Spleen (tissue), 11 donors: Measurements from ENCODE around the gene ANKS1B. TPM values are rescaled to one million over a fixed set of nuclear protein-coding genes. Genes with fewer than 3 reads are reported as not detected.

Experiments
- DNase-seq: peaks from one replicate; pipeline ENCODE4 v3.0.0-alpha.2; 2020
- H3K27ac ChIP-seq, 8 donors: fragments of 200-600 bp; sonication (generic) in 7 of 8; 1 replicate in 4 of 8; 2 replicates in 4 of 8; pipeline versions ENCODE4 v1.5.0 to v1.8.0; 2016 to 2021; ENCODE audit warnings: inconsistent platforms in 4 of 8, mild to moderate bottlenecking in 4 of 8, moderate library complexity in 1 of 8
- H3K27me3 ChIP-seq, 7 donors: fragments of 200-600 bp; sonication (generic) in 6 of 7; replicated peaks in 1 of 7; 1 replicate in 4 of 7; 2 replicates in 3 of 7; pipeline versions ENCODE4 v1.5.0 to v1.8.0; 2016 to 2021; ENCODE audit warnings: inconsistent platforms in 3 of 7, mild to moderate bottlenecking in 1 of 7
- H3K36me3 ChIP-seq, 6 donors: fragments of 200-600 bp; sonication (generic) in 5 of 6; 1 replicate in 4 of 6; 2 replicates in 2 of 6; pipeline versions ENCODE4 v1.5.0 to v1.8.0; 2016 to 2021; ENCODE audit warnings: inconsistent platforms in 2 of 6
- H3K4me1 ChIP-seq, 6 donors: fragments of 200-600 bp; sonication (generic) in 5 of 6; 1 replicate in 3 of 6; 2 replicates in 3 of 6; pipeline versions ENCODE4 v1.5.0 to v1.8.0; 2016 to 2021; ENCODE audit warnings: inconsistent platforms in 3 of 6
- H3K4me3 ChIP-seq, 8 donors: fragments of 200-600 bp; sonication (generic) in 7 of 8; 1 replicate in 4 of 8; 2 replicates in 4 of 8; pipeline versions ENCODE4 v1.5.0 to v1.8.0; 2016 to 2021; ENCODE audit warnings: inconsistent platforms in 4 of 8, mild to moderate bottlenecking in 4 of 8, moderate library complexity in 2 of 8
- H3K9me3 ChIP-seq, 8 donors: fragments of 200-600 bp; sonication (generic) in 7 of 8; 1 replicate in 4 of 8; 2 replicates in 4 of 8; pipeline versions ENCODE4 v1.5.0 to v1.8.0; 2016 to 2021; ENCODE audit warnings: inconsistent platforms in 4 of 8
- CTCF ChIP-seq, 11 experiments: fragments of 200-600 bp in 7 of 11; fragments of 450-650 bp in 4 of 11; sonication (generic) in 4 of 11; IDR thresholded peaks in 8 of 11; conservative IDR thresholded peaks in 3 of 11; 1 replicate in 7 of 11; 2 replicates in 4 of 11; pipeline versions ENCODE4 v1.4.0 to v1.8.0; 2016 to 2021; ENCODE audit warnings: antibody characterized with exemption in 11 of 11, inconsistent platforms in 4 of 11, mild to moderate bottlenecking in 1 of 11
- POLR2A ChIP-seq, 3 donors: fragments of 450-650 bp; IDR thresholded peaks; one replicate each; pipeline ENCODE4 v1.5.1; 2017; ENCODE audit warnings: antibody characterized with exemption in 3 of 3, mild to moderate bottlenecking in 1 of 3
- POLR2AphosphoS5 ChIP-seq, 3 donors: sonication (generic); formaldehyde crosslinking; IDR thresholded peaks; one replicate each; pipeline ENCODE4 v1.5.1; 2017; ENCODE audit warnings: antibody characterized with exemption in 3 of 3
- WGBS, 5 donors: extraction: QIAGEN DNeasy Blood & Tissue Kit in 3 of 5; methylation state at CpG; one replicate each; pipeline versions ENCODE4 v1.1.5 to v1.1.7; 2013 to 2018; 5-methylcytosine and 5-hydroxymethylcytosine counted together
- intact Hi-C: fragments of 100-400 bp; cut with DNase I; formaldehyde crosslinking; loops from one replicate; pipeline ENCODE4 v1.15.0; 2023; ENCODE audit warnings: low total_unique reads
- polyA plus RNA-seq, 3 donors: library from polyadenylated mRNA; stranded (reverse); fragments of 200-250 nt; gene quantifications; one replicate each; pipeline ENCODE4 v1.2.1, GENCODE V29; 2013
- total RNA-seq, 7 donors: library from RNA; depleted of rRNA in 3 of 7; stranded (reverse); fragments of >200 nt in 3 of 7; fragmentation: NEBNext Ultra II Directional in 4 of 7; extraction: Animal tissue kit (Norgen Biotek cat#: 25700) in 4 of 7; gene quantifications; one replicate each; pipeline versions ENCODE4 v1.1.0 to v1.2.1, GENCODE V29; 2016 to 2021
- donor health status: healthy with polysubstance abuse.
- donor health status: DM: no; HTN: no; CAD: no; lungs with moderate emphysema.
- donor health status: DM: no; HTN: no; CAD: no.
- donor health status: Bipolar disorder and iron deficiency.
- donor health status: healthy.
- donor health status: DM: no; HTN: no; CAD: no.
- donor health status: DM: yes; HTN: yes; CAD: no.

ANKS1B gene
- total and polyA plus RNA-seq, 10 donors, result 0.21 to 8.0 (median 4.2) TPM

GRCh38 chr12:99680276-99680675 is 304.5 kb downstream of the ANKS1B start:
- Histone ChIP-seq H3K4me3 (no peak overlapping the region), H3K4me1 (no peaks in the 10 kb centered on the region), H3K27me3 (no peaks in the 10 kb centered on the region), H3K9me3 (peaks cover 0 to 32% (median 9%) of the 10 kb centered on the region in 8 donors), H3K27ac (no peak overlapping the region), H3K36me3 (no peaks in the 10 kb centered on the region)
- WGBS, 5 donors, result 48 to 62% (median 54%) methylated on average over 4 of the region's 4 CpGs
- TF ChIP-seq POLR2A (IDR thresholded peaks at IDR 0.05) (no peak), CTCF (IDR thresholded peaks at IDR 0.05 in 8 of 11, conservative IDR thresholded peaks at IDR 0.05 in 3 of 11) (no peak), POLR2AphosphoS5 (IDR thresholded peaks at IDR 0.05) (no peak)
- intact Hi-C loops, result no loop called here
- no peak for DNase-seq

- WGBS, 5 donors, result 61 to 85% (median 77%) methylated on average over 1 of the region's 1 CpG
- H3K27me3 ChIP-seq, result no peaks in the 10 kb centered on the region
- no peak overlapping the region for H3K4me3 ChIP-seq
- no peak for TF ChIP-seq CTCF (IDR thresholded peaks at IDR 0.05 in 8 of 11, conservative IDR thresholded peaks at IDR 0.05 in 3 of 11)
- TF ChIP-seq POLR2AphosphoS5 (IDR thresholded peaks at IDR 0.05), result no peak
- TF ChIP-seq POLR2A (IDR thresholded peaks at IDR 0.05), result no peak
- DNase-seq, result no peak
- H3K27ac ChIP-seq, result no peak overlapping the region
- intact Hi-C loops, result no loop called here
- H3K4me1 ChIP-seq, result no peaks in the 10 kb centered on the region
- H3K9me3 ChIP-seq, result peaks cover 0 to 18% (median 7%) of the 10 kb centered on the region in 8 donors
- no peaks in the 10 kb centered on the region for H3K36me3 ChIP-seq
Measured at GRCh38 chr12:99670635-99671034, 314.1 kb downstream of the ANKS1B start.

- TF ChIP-seq POLR2A (IDR thresholded peaks at IDR 0.05) (no peak), POLR2AphosphoS5 (IDR thresholded peaks at IDR 0.05) (no peak), CTCF (IDR thresholded peaks at IDR 0.05 in 8 of 11, conservative IDR thresholded peaks at IDR 0.05 in 3 of 11) (no peak)
- intact Hi-C loops, result no loop called here
- Histone ChIP-seq H3K36me3 (no peaks in the 10 kb centered on the region), H3K27ac (no peak overlapping the region), H3K4me3 (no peak overlapping the region), H3K27me3 (no peaks in the 10 kb centered on the region), H3K4me1 (no peaks in the 10 kb centered on the region), H3K9me3 (no peaks in the 10 kb centered on the region)
- no peak for DNase-seq
- WGBS, 5 donors, result 82 to 94% (median 83%) methylated on average over 1 of the region's 1 CpG
Measured at GRCh38 chr12:99658671-99659349, 325.9 kb downstream of the ANKS1B start.

GRCh38 chr12:99649551-99649950 is 335.2 kb downstream of the ANKS1B start:
- intact Hi-C loops, result no loop called here
- H3K4me3 ChIP-seq, result no peak overlapping the region
- no peak for DNase-seq
- no peaks in the 10 kb centered on the region for H3K9me3 ChIP-seq
- no peaks in the 10 kb centered on the region for H3K4me1 ChIP-seq
- no peaks in the 10 kb centered on the region for H3K27me3 ChIP-seq
- 45 to 78% (median 69%) methylated on average over 1 of the region's 1 CpG for WGBS, 5 donors
- H3K27ac ChIP-seq, result no peak overlapping the region
- H3K36me3 ChIP-seq, result no peaks in the 10 kb centered on the region
- TF ChIP-seq POLR2AphosphoS5 (IDR thresholded peaks at IDR 0.05) (no peak), CTCF (IDR thresholded peaks at IDR 0.05 in 8 of 11, conservative IDR thresholded peaks at IDR 0.05 in 3 of 11) (no peak), POLR2A (IDR thresholded peaks at IDR 0.05) (no peak)
